HepG2 (cell line): ENCODE measurements around the gene FAM163A. TPM values are rescaled to one million over a fixed set of nuclear protein-coding genes. Genes with fewer than 3 reads are reported as not detected.

Experiments
- ATAC-seq: fragments of 200-7000 bp; cut with Tn5 transposase; 3 replicates; pipeline ENCODE4 v1.9.1; 2020; ENCODE audit warnings: mild to moderate bottlenecking, moderate library complexity
- BruUV-seq: library from RNA; stranded (reverse); fragments of 400-500 nt; replicated peaks from 2 replicates; lab custom pipeline; 2021; lab: Mats Ljungman, UMichigan
- CTCF ChIA-PET: fragments of 300-600 bp; formaldehyde crosslinking; extraction: SDS; loops from one replicate; lab custom pipeline; 2021; ENCODE audit warnings: low total read pairs, inconsistent platforms, low intra/inter-chr PET ratio; lab: Yijun Ruan, JAX
- POLR2A ChIA-PET: fragments of 350-600 bp; sonication (Branson Sonifier 250); formaldehyde crosslinking; loops from one replicate; lab custom pipeline; 2020; ENCODE audit warnings: antibody characterized with exemption, inconsistent platforms; lab: Yijun Ruan, JAX
- DNase-seq: peaks from one replicate; pipeline ENCODE4 v3.0.0-alpha.2; 2015; ENCODE audit warnings: low spot score
- FAIRE-seq: peaks from 3 replicates; lab custom pipeline; 2011; peaks lifted over from hg19 to GRCh38; lab: Jason Lieb, UNC
- H2AFZ ChIP-seq: one replicate; pipeline ENCODE4 v1.6.1; 2011; ENCODE audit warnings: low read length, inconsistent platforms
- H3K27ac ChIP-seq: fragments of 300-600 bp; 3 replicates; pipeline ENCODE4 v1.8.0; 2011; ENCODE audit warnings: mixed run types, mild to moderate bottlenecking, mixed read lengths, low read length, inconsistent platforms; ENCODE audit not compliant: insufficient read depth; ENCODE audit errors: extremely low read length
- H3K27me3 ChIP-seq, 2 experiments: fragments of 200-600 bp in 1 of 2; 2 replicates in 1 of 2; 3 replicates in 1 of 2; pipeline versions ENCODE4 v1.6.0 to v1.8.0; 2011; ENCODE audit warnings: low read length in 2 of 2, mild to moderate bottlenecking in 2 of 2, moderate library complexity in 2 of 2, inconsistent platforms in 1 of 2; ENCODE audit not compliant: insufficient read depth in 2 of 2, control insufficient read depth in 1 of 2
- H3K36me3 ChIP-seq, 2 experiments: fragments of 200-600 bp in 1 of 2; replicated peaks in 1 of 2; 2 replicates in 1 of 2; 3 replicates in 1 of 2; pipeline versions ENCODE4 v1.5.1 to v1.8.0; 2011; ENCODE audit warnings: low read length in 2 of 2, inconsistent platforms in 1 of 2; ENCODE audit not compliant: insufficient read depth in 2 of 2, control insufficient read depth in 1 of 2
- H3K4me1 ChIP-seq: 2 replicates; pipeline ENCODE4 v1.5.1; 2012; ENCODE audit warnings: low read length, inconsistent platforms; ENCODE audit not compliant: insufficient read depth
- H3K4me2 ChIP-seq: 2 replicates; pipeline ENCODE4 v1.6.0; 2011; ENCODE audit warnings: low read depth, low read length, inconsistent platforms
- H3K4me3 ChIP-seq, 3 experiments: fragments of 200-600 bp in 1 of 3; sonication (generic), shearing (Covaris generic) in 1 of 3; replicated peaks in 1 of 3; 2 replicates each; pipeline ENCODE4 v1.5.1; 2011 to 2016; ENCODE audit warnings: low read length in 3 of 3, inconsistent platforms in 2 of 3, low read depth in 2 of 3, mild to moderate bottlenecking in 2 of 3, control low read depth in 1 of 3, mixed read lengths in 1 of 3; ENCODE audit not compliant: insufficient read depth in 1 of 3
- H3K79me2 ChIP-seq: one replicate; pipeline ENCODE4 v1.6.1; 2011; ENCODE audit warnings: low read length, inconsistent platforms; ENCODE audit not compliant: insufficient read depth
- H3K9ac ChIP-seq: 2 replicates; pipeline ENCODE4 v1.6.0; 2011; ENCODE audit warnings: mild to moderate bottlenecking, low read depth, low read length, inconsistent platforms; ENCODE audit not compliant: insufficient read depth
- H3K9me3 ChIP-seq: 2 replicates; pipeline ENCODE4 v1.5.1; 2012; ENCODE audit warnings: mild to moderate bottlenecking, low read length
- H4K20me1 ChIP-seq: 2 replicates; pipeline ENCODE4 v1.6.0; 2011; ENCODE audit warnings: inconsistent platforms, mild to moderate bottlenecking, low read length, moderate library complexity; ENCODE audit not compliant: insufficient read depth
- CBFB ChIP-seq: sonication (generic); formaldehyde crosslinking; IDR thresholded peaks from 2 replicates; pipeline ENCODE4 v1.4.0; 2020; ENCODE audit warnings: missing genetic modification reagents
- CERS6 ChIP-seq: sonication (generic); formaldehyde crosslinking; IDR thresholded peaks from 2 replicates; pipeline ENCODE4 v1.5.0; 2020; ENCODE audit warnings: missing genetic modification reagents
- HHEX ChIP-seq: IDR thresholded peaks from 2 replicates; pipeline ENCODE4 v1.6.1; 2016; ENCODE audit warnings: control low read depth
- KLF15 ChIP-seq: sonication (generic); formaldehyde crosslinking; IDR thresholded peaks from 2 replicates; pipeline ENCODE4 v1.8.1; 2023; ENCODE audit warnings: borderline replicate concordance, mild to moderate bottlenecking, inconsistent platforms, missing genetic modification reagents, mixed read lengths
- MLXIP ChIP-seq: sonication (generic); formaldehyde crosslinking; IDR thresholded peaks from 2 replicates; pipeline ENCODE4 v1.9.0; 2021; ENCODE audit warnings: missing genetic modification reagents, borderline replicate concordance
- NFAT5 ChIP-seq: sonication (generic); formaldehyde crosslinking; IDR thresholded peaks from 2 replicates; pipeline ENCODE4 v1.4.0; 2020; ENCODE audit warnings: missing genetic modification reagents
- ZBTB39 ChIP-seq: sonication (generic); formaldehyde crosslinking; IDR thresholded peaks from 2 replicates; pipeline ENCODE4 v1.5.0; 2020; ENCODE audit warnings: missing genetic modification reagents
- ZSCAN30 ChIP-seq: sonication (generic); formaldehyde crosslinking; IDR thresholded peaks from 2 replicates; pipeline ENCODE4 v1.5.0; 2020; ENCODE audit warnings: mild to moderate bottlenecking, missing genetic modification reagents
- WGBS: methylation state at CpG from one replicate; pipeline ENCODE4 v1.1.6; 2017; ENCODE audit warnings: low lambda C conversion rate; 5-methylcytosine and 5-hydroxymethylcytosine counted together
- in situ Hi-C: cut with HindIII; loops from 2 replicates; pipeline ENCODE4 v1.10.0; 2017; ENCODE audit warnings: low pct_unique_long_range_greater_than_20kb; ENCODE audit not compliant: extremely low pct_ligation_motif_present
- intact Hi-C: fragments of 100-400 bp; cut with micrococcal nuclease; formaldehyde crosslinking; loops from one replicate; pipeline ENCODE4 v1.10.0; 2022; ENCODE audit not compliant: unreplicated experiment
- polyA plus RNA-seq, 8 experiments: library from polyadenylated mRNA; depleted of rRNA in 3 of 8; stranded (reverse) in 7 of 8; unstranded in 1 of 8; fragments of >200 nt; fragmentation: Illumina TruSeq in 4 of 8; extraction: Trizol in 4 of 8; gene quantifications; 2 replicates each; pipeline versions ENCODE4 v1.2.1 to v1.2.3, GENCODE V29; 2011 to 2016; ENCODE audit warnings: low read depth in 4 of 8, missing spikeins in 1 of 8, mixed read lengths in 1 of 8; ENCODE audit not compliant: insufficient read depth in 1 of 8
- total RNA-seq, 5 experiments: library from RNA; depleted of rRNA; stranded (reverse); fragments of >200 nt; fragmentation: Illumina TruSeq; extraction: Trizol; gene quantifications; 2 replicates each; pipeline ENCODE4 v1.2.3, GENCODE V29; 2016; ENCODE audit warnings: low read depth in 1 of 5

Gene FAM163A
- total and polyA plus RNA-seq, 2 of the 13 experiments (the other 11 are each of a cell fraction or from before 2014, with no cell fraction given) = not detected

GRCh38 chr1:179805291-179806195 lies 62.5 kb downstream of the FAM163A start (continued):
- TF ChIP-seq ZBTB39 (CRISPR knock-in tag) = no peak

- ChIA-PET POLR2A (no interaction called here), CTCF (no interaction called here)
- Histone ChIP-seq H3K4me3 (no peak overlapping the region), H3K36me3 (no peaks in the 10 kb centered on the region), H3K9ac (no peak overlapping the region), H4K20me1 (no peaks in the 10 kb centered on the region), H3K4me2 (no peak overlapping the region), H3K9me3 (no peaks in the 10 kb centered on the region), H2AFZ (no peak overlapping the region), H3K4me1 (peaks cover 9% of the 10 kb centered on the region; the same call in 1 of the 2 replicates), H3K27ac (no peak overlapping the region), H3K27me3 (peaks cover 0 to 17% of the 10 kb centered on the region in 2 experiments; a peak in 3 of 5 replicates), H3K79me2 (no peaks in the 10 kb centered on the region)
- DNase-seq (no peak), ATAC-seq (no peak; the same call in 2 of the 3 replicates), FAIRE-seq (no peak)
- BruUV-seq = no TSS peak
- intact Hi-C loops = no loop called here
- in situ Hi-C loops = no loop called here
- WGBS = 0% methylated on average over 2 of the region's 4 CpGs
- TF ChIP-seq ZSCAN30 (CRISPR knock-in tag) (no peak), KLF15 (CRISPR knock-in tag) (no peak), CBFB (CRISPR knock-in tag) (no peak), NFAT5 (CRISPR knock-in tag) (no peak), HHEX (CRISPR knock-in tag) (no peak), CERS6 (CRISPR knock-in tag) (no peak), MLXIP (CRISPR knock-in tag) (no peak)
These were observed 63.2 kb downstream of the FAM163A start for GRCh38 chr1:179806333-179806732.
